ENCODE measurements around the gene PRM2.
"Not testable (repeated sequence)": the region's sequence is repeated elsewhere in the genome, so short reads cannot be mapped to it uniquely, and the experiment has no call there.

PRM2 gene

GRCh38 chr16:11307639-11308492, 31.6 kb upstream of the PRM2 start:
- DNase-seq = no peak

DNA sequence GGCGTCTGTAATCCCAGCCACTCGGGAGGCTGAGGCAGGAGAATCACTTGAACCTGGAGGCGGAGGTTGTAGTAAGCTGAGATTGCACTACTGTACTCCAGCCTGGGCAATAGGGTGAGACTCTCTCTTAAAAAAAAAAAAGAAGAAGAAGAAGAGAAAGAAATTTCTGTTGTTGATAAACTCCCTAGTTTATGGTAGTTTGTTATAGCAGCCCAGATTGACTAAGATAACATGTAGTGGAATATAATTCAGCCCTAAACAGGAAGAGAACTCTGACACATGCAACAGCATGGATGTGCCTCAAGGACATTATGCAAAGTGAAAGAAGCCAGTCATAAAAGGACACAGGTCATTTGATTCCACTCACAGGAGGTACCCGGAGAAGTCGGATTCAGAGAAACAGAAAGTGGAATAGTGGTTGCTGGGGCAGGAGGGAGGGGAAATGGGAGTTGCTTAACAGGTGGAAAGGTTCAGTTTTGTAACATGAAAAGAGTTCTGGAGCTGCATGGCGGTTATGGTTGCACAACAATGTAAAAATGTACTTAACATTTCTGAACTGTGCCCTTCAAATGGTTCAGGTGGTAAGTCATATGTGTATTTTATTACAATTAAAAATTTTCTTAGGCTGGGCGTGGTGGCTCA, 30.8 kb upstream of the PRM2 start:
- DNase-seq = no peak

DNA sequence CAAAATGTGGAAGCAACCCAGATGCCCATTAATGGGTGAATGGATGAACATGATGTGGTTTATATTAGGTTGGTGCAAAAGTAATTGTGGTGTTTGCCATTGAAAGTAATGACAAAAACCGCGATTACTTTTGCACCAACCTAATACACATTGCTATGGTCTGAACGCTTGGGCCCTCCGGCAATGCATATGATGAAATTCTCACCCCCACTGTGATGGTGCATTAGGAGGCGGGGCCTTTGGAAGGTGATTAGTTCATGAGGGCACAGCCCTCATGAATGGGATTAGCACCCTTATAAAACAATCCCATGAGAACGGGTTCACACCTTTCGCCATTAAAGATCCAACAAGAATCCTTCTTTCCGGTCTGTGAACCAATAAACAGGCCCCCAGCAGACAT, 30.1 kb upstream of the PRM2 start:
- DNase-seq = no peak

GRCh38 chr16:11303405-11304138, 27.3 kb upstream of the PRM2 start:
- no peak for DNase-seq

DNA sequence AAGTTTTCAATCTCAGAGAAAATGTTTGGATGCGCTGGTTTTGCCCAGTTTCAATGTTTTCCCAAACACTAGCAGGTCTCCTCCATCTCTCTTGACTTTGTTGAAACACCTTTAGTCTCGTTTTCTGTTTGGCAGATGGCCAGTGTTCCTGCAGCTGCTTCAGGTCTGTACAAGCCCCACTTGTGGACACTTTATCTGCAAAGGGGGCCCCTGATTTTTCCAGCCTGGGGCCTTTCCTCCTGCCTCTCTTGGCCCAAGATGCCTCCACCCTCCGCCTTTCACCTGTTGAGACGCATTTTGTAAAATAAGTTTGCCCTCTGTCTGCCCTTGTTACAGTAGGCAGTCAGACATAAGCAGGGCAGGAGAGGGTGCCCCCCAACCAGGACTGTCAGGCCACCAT, 26.7 kb upstream of the PRM2 start:
- no peak for DNase-seq

GRCh38 chr16:11301645-11302501, 25.6 kb upstream of the PRM2 start:
- no peak for DNase-seq

GRCh38 chr16:11300560-11300892, 24.2 kb upstream of the PRM2 start:
- DNase-seq = no peak

DNA sequence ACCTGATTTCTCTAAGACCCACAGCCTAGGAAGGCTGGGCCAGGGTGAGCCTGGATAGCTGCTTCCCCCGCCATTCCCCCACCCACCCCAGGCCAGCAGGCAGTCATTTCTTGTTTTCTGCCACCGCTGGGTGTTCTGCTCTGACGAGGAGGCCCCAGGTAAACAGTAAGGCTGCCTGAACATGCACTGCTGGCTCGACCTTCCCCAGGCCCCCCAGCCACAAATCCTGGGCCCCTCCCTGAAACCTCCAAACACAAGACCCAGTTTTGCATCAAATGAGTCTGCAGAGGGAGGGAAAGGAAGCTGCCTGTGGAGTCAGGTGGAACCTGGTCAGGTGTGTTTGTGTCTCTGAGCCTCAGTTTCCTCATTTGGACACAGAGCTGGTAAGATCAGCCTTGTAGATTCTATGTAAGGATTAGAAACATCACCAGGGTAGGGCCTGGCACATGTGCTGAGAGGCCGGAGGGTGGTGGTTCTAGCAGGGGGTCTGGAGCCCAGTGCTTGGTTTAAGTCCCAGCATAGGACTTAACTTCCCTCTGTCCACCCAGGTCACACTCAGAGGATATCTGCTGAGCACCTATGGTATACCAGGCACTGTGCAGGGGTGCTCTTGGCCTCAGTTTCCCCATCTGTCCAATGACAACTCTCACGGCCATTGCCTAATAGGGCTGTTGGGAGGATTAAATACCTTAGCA, 23.7 kb upstream of the PRM2 start:
- no peak for DNase-seq

- not testable (repeated sequence) for DNase-seq
Measured at GRCh38 chr16:11298950-11299547, 22.8 kb upstream of the PRM2 start.

DNA sequence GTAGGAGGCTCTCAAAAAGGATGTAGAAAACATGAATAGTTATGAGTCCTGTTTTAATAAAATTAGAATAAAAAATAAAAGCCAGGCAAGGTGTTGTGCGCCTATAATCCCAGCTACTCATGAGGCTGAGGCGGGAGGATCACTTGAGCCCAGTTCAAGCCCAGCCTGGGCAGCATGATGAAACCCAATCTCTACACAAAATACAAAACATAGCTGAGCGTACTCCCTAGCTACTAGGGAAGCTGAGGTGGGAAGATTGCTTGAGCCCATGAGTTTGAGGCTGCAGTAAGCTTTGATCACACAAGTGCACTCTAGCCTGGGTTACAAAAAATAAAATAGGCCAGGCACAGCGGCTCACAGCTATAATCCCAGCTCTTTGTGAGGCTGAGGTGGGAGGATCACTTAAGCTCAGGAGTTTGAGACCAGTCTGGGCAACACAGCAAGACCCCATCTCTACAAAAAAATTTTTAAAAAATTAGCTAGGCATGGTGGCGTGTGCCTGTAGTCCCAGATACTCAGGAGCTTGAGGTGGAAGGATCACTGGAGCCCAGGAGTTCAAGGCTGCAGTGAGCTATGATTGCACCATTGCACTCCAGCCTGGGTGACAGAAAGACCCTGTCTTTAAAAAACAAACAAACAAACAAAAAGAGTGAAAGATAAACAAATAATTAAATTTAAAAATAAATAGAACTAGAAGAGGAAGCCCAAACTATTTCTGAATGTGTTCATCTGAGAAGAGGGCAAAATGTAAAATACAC, 22.0 kb upstream of the PRM2 start:
- no peak for DNase-seq

GRCh38 chr16:11297492-11298142, 21.3 kb upstream of the PRM2 start:
- DNase-seq = peak; percentile 68

- DNase-seq = peak; percentile 25
Measured at GRCh38 chr16:11296706-11297491, 20.6 kb upstream of the PRM2 start.

GRCh38 chr16:11296351-11296705, 20.0 kb upstream of the PRM2 start:
- DNase-seq = no peak

DNA sequence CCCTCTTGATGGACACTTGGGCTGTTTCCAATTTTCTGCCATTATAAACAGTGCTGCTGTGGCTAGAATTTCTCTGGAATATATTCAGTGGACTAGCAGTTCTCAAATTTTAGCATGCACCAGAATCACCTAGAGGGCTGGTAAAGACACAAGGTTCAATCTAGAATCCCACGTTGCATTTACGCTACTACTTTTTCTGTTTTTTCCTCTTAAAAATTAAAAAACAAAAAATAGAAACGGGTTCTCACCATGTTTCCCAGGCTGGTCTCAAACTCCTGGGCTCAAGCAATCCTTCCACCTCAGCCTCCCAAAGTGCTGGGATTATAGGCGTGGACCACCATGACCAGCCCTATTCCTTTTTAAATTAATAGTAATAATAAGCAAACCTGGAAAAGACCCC, 19.4 kb upstream of the PRM2 start:
- DNase-seq = no peak

DNA sequence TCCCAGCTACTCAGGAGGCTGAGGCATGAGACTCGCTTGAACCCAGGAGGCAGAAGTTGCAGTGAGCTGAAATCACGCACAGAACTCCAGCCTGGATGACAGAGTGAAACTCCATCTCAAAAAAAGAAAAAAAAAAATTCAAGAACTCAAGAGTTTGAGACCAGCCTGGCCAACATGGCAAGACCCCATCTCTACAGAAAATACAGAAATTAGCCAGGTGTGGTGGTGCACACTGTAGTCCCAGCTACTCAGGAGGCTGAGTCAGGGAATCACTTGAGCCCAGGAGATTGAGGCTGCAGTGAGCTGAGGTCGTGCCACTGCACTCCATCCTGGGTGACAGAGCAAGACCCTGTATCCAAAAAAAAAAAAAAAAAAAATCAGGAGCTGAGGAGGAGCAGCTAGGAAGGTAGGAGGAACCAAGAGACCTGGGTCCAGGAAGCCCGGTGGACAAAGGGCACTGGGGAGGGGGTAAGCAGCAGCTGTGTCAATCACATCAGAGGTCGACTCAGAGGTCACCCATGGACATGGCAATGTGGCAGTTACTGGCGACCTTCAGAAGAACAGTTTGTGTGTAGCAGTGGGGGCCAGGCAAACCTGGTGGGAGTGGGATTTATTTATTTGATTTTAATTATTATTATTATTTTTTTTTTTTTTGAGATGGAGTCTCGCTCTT, 15.9 kb upstream of the PRM2 start:
- no peak for DNase-seq

- DNase-seq = no peak
Measured at GRCh38 chr16:11291091-11291703, 14.9 kb upstream of the PRM2 start.

- no peak for DNase-seq
Measured at GRCh38 chr16:11290102-11290893, 14.0 kb upstream of the PRM2 start.

GRCh38 chr16:11289696-11290095, 13.4 kb upstream of the PRM2 start:
- DNase-seq = not testable (repeated sequence)

All from fibroblast of skin of abdomen (primary cell).